Spleen (tissue), 7 donors: ENCODE measurements around the gene GADD45GIP1.

ENCODE experiments used
- CTCF ChIP-seq, 11 experiments: fragments of 200-600 bp in 7 of 11; fragments of 450-650 bp in 4 of 11; sonication (generic) in 4 of 11; IDR thresholded peaks in 8 of 11; conservative IDR thresholded peaks in 3 of 11; 1 replicate in 7 of 11; 2 replicates in 4 of 11; pipeline versions ENCODE4 v1.4.0 to v1.8.0; 2016 to 2021; ENCODE audit warnings: antibody characterized with exemption in 11 of 11, inconsistent platforms in 4 of 11, mild to moderate bottlenecking in 1 of 11
- POLR2A ChIP-seq, 3 donors: fragments of 450-650 bp; IDR thresholded peaks; one replicate each; pipeline ENCODE4 v1.5.1; 2017; ENCODE audit warnings: antibody characterized with exemption in 3 of 3, mild to moderate bottlenecking in 1 of 3
- donor health status: DM: no; HTN: no; CAD: no; lungs with moderate emphysema.
- donor health status: DM: no; HTN: no; CAD: no.
- donor health status: DM: no; HTN: no; CAD: no.

DNA sequence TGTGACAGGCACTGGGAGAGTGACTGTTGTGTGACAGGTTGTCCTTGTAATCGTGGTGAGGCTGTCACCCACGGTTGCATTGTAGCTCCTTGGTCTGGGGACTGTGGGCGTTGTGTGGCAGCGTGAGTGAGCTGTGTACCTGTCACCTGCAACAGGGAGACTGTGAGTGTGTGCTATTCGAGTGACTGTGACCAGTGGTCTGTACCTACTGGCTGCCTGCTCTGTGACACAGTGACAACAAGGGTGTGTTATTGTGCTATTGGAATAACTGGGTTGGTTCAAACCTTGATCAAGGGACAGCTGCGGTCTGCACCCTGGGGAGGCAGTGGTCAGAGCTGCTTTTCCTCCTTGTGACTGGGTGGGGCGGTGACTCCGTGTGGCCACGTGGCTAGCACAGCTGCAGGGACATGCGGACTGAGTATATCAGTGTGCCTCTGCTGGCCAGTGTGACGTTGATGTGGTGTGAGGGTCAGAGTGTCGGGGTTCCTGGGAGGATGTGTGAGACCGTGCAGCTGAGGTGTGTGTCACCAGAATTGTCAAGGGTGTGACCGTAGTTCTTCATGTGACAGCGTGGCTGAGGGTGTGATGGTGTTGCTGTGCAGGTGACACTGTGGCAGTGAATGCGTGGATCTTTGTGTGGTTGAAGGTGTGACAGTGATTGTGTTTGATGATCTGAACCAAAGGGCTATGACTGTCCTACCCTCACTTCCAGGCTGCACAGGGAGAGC lies 28.2 kb upstream of the GADD45GIP1 start:
- TF ChIP-seq CTCF (IDR thresholded peaks at IDR 0.05 in 8 of 11, conservative IDR thresholded peaks at IDR 0.05 in 3 of 11): no peak
- no peak for TF ChIP-seq POLR2A (IDR thresholded peaks at IDR 0.05)
